Uterus (tissue), 4 donors: ENCODE measurements around the gene DAB2. TPM values are rescaled to one million over a fixed set of nuclear protein-coding genes. Genes with fewer than 3 reads are reported as not detected.

Experiments
- DNase-seq, 2 donors: peaks; one replicate each; pipeline ENCODE4 v3.0.0-alpha.2; 2019 to 2020
- H3K27ac ChIP-seq, 2 donors: fragments of 200-600 bp; sonication (generic); 1 replicate in 1 of 2; 2 replicates in 1 of 2; pipeline ENCODE4 v1.5.1; 2016 to 2018
- H3K27me3 ChIP-seq, 2 donors: fragments of 200-600 bp; sonication (generic); one replicate each; pipeline ENCODE4 v1.5.1; 2018 to 2019; ENCODE audit warnings: control low read depth in 1 of 2
- H3K36me3 ChIP-seq, 2 donors: fragments of 200-600 bp; sonication (generic); one replicate each; pipeline ENCODE4 v1.5.1; 2019; ENCODE audit warnings: control low read depth in 1 of 2
- H3K4me1 ChIP-seq, 2 donors: fragments of 200-600 bp; sonication (generic); one replicate each; pipeline ENCODE4 v1.5.1; 2018 to 2019; ENCODE audit warnings: control low read depth in 1 of 2
- H3K4me3 ChIP-seq, 2 donors: fragments of 200-600 bp; sonication (generic); 1 replicate in 1 of 2; 2 replicates in 1 of 2; pipeline ENCODE4 v1.5.1; 2018 to 2019; ENCODE audit warnings: mild to moderate bottlenecking in 1 of 2
- H3K9me3 ChIP-seq, 2 donors: fragments of 200-600 bp; sonication (generic); one replicate each; pipeline ENCODE4 v1.5.1; 2019; ENCODE audit warnings: control low read depth in 1 of 2
- POLR2A ChIP-seq, 2 donors: fragments of 450-650 bp; IDR thresholded peaks; one replicate each; pipeline ENCODE4 v1.6.1; 2016; ENCODE audit warnings: antibody characterized with exemption in 2 of 2, mild to moderate bottlenecking in 1 of 2, moderate library complexity in 1 of 2
- intact Hi-C: fragments of 100-400 bp; cut with DNase I; formaldehyde crosslinking; loops from one replicate; pipeline ENCODE4 v1.15.1; 2023; ENCODE audit warnings: low total_unique reads
- total RNA-seq, 4 donors: library from RNA; depleted of rRNA in 3 of 4; stranded (reverse); fragments of >200 nt in 3 of 4; gene quantifications; one replicate each; pipeline versions ENCODE4 v1.1.0 to v1.2.4, GENCODE V29; 2014 to 2023
- TF ChIP-seq, protein P1 (sequence below), 4 experiments: fragments of 200-600 bp in 2 of 4; fragments of 450-650 bp in 2 of 4; sonication (generic) in 2 of 4; IDR thresholded peaks; one replicate each; pipeline ENCODE4 v1.5.1; 2016 to 2019; ENCODE audit warnings: antibody characterized with exemption in 4 of 4, mild to moderate bottlenecking in 2 of 4, moderate library complexity in 1 of 4
- donor health status: DM: yes; HTN: yes; CAD: no.

The DAB2 gene
- total RNA-seq, 4 donors from 2014 or later, result 23.1 to 80.1 (median 56.7) TPM

DNA sequence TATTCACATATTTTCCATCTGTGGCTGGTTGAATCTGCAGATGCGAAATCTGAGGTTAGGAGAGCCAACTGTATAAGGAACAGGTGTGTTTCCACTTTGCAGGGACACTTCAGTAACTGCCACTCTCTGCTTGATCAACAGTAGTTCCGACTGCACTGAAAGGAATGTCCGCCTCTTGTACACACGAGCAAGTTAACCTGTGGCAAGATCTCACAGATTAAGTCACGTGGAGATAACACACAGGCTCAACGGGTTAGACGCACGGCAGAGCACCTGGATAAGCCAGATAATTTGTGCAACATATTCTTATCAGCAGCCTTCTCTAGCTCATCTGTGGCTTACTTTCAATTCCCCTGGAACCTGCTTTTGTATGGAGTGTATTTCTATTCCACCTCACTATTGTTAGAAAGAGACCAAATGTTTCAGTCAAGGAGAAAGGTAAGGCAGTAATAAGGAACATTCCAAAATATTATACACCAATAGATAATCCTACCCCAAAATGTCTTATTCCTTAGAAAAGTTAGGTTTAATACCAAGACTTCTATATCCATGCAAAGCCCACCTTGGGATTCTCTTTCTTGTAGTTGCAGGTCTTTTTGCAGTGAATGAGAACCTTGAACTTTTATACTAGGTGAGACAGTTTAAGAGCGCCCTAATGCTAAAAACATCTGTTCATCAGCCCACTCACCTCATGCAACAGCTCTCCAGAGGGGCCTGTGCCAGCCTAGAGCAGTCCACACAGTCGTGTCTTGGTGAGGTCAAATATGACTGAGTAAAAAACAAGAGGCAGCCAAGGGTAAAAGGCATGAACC is 54.0 kb downstream of the DAB2 start:
- H3K27me3 ChIP-seq, result no peaks in the 10 kb centered on the region
- no peaks in the 10 kb centered on the region for H3K9me3 ChIP-seq
- intact Hi-C loops, result no loop called here
- DNase-seq, result no peak
- no peaks in the 10 kb centered on the region for H3K4me1 ChIP-seq
- no peak overlapping the region for H3K4me3 ChIP-seq
- no peak overlapping the region for H3K27ac ChIP-seq
- TF ChIP-seq, protein P1, sequence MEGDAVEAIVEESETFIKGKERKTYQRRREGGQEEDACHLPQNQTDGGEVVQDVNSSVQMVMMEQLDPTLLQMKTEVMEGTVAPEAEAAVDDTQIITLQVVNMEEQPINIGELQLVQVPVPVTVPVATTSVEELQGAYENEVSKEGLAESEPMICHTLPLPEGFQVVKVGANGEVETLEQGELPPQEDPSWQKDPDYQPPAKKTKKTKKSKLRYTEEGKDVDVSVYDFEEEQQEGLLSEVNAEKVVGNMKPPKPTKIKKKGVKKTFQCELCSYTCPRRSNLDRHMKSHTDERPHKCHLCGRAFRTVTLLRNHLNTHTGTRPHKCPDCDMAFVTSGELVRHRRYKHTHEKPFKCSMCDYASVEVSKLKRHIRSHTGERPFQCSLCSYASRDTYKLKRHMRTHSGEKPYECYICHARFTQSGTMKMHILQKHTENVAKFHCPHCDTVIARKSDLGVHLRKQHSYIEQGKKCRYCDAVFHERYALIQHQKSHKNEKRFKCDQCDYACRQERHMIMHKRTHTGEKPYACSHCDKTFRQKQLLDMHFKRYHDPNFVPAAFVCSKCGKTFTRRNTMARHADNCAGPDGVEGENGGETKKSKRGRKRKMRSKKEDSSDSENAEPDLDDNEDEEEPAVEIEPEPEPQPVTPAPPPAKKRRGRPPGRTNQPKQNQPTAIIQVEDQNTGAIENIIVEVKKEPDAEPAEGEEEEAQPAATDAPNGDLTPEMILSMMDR (IDR thresholded peaks at IDR 0.05), result no peak
- TF ChIP-seq POLR2A (IDR thresholded peaks at IDR 0.05), result no peak
- no peaks in the 10 kb centered on the region for H3K36me3 ChIP-seq

DNA sequence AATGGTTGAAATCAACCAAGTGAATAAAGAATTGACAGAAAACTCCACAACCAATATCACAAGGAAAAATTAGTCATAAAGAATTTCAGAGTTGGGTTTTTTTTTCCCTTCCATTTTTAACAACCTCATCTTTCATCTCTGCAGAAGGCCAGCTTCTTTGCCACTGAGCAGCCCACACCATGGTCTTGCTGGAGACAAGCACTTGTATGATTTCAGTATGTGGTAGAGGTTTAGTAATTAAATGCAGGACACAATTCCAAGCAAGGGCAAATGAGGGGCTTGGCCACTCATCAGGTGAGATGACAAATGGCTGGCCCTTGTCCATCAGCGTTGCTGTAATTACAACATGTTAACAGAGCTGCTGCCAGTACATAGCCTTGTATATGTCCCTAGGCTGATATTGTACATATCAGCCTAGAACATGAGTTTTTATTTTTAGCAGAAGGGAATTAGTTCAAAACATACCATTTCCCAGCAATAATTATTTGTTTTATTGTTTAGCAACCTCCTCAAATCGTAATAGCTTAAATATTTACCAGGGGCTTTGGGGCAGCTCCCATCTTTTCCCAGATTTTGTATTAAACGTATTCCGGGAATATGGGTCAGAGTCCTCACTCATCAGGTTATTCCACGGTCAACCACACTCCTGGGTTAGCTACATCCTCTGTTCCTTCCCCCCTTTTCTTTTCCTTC is 55.5 kb downstream of the DAB2 start:
- Histone ChIP-seq H3K4me1 (no peaks in the 10 kb centered on the region), H3K4me3 (no peak overlapping the region), H3K36me3 (no peaks in the 10 kb centered on the region), H3K27me3 (no peaks in the 10 kb centered on the region), H3K27ac (no peak overlapping the region), H3K9me3 (no peaks in the 10 kb centered on the region)
- intact Hi-C loops, result no loop called here
- TF ChIP-seq POLR2A (IDR thresholded peaks at IDR 0.05), result no peak
- TF ChIP-seq, protein P1 (IDR thresholded peaks at IDR 0.05), result no peak
- no peak for DNase-seq

DNA sequence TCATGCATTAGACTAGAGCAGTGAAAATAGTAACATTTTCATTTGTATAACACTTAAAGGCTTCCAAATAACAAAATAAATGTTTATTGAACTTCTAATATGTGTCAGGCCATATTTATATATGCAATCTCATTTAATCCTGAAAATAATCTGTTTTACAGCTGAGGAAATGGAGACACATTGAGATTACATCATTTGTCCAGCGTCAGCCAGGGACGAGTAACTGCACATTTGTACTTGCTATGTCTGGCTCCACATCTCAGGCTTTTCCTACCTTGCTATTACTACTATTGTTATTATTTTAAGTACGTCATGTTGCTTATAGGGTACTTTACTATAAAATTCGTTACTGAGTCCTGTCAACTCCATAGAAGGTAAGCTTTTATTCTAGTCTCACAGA is 56.7 kb downstream of the DAB2 start:
- no peak for DNase-seq

DNA sequence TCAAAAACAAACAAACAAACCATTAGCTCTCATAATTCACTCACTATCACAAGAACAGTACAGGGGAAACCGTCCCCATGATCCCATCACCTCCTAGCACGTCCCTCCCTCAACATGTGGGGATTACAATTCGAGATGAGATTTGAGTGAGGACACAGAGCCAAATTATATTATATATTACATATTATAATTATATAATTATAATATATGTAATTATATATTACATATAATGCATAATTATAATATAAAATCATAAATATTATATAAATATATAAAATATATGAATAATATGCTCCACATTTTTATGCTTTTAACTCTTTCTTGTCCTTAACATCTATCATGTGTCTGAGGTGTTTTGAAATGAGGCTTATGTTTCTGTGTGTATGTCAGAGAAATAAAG is 57.1 kb downstream of the DAB2 start:
- H3K36me3 ChIP-seq, result no peaks in the 10 kb centered on the region
- no peaks in the 10 kb centered on the region for H3K27me3 ChIP-seq
- DNase-seq, result no peak
- H3K9me3 ChIP-seq, result no peaks in the 10 kb centered on the region
- H3K4me1 ChIP-seq, result no peaks in the 10 kb centered on the region
- intact Hi-C loops, result no loop called here
- TF ChIP-seq, protein P1 (IDR thresholded peaks at IDR 0.05), result no peak
- no peak for TF ChIP-seq POLR2A (IDR thresholded peaks at IDR 0.05)
- no peak overlapping the region for H3K4me3 ChIP-seq
- H3K27ac ChIP-seq, result no peak overlapping the region

More for the DNA sequence above, 56.7 kb downstream of the DAB2 start:
- intact Hi-C loops, result no loop called here
- TF ChIP-seq, protein P1 (IDR thresholded peaks at IDR 0.05), result no peak
- TF ChIP-seq POLR2A (IDR thresholded peaks at IDR 0.05), result no peak
- Histone ChIP-seq H3K9me3 (no peaks in the 10 kb centered on the region), H3K36me3 (no peaks in the 10 kb centered on the region), H3K4me3 (no peak overlapping the region), H3K27me3 (no peaks in the 10 kb centered on the region), H3K27ac (no peak overlapping the region), H3K4me1 (no peaks in the 10 kb centered on the region)

DNA sequence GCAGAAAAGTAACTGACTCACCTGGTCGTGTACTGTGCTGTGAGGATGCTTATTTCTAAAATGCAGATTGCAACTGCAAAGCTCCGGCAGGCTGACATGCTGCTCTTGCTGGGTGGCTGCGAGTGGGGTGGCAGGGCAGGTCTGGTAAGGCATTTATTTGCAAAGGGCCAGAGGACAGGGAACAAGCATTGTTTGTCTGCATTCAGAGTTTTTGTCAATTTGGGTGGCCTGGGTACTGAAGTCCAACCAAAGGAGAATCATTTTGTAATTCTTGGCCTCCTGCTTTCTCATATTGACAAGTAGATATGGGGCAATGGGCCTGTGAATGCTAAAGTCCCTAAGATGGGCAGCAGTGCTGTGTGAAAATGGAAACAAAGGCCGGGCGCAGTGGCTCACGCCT is 60.4 kb downstream of the DAB2 start, which contains the start of gene C9:
TSS of gene C9 (minus strand) at position 129 of the 400 bp plus-strand sequence. CDS start at position 98, 31 bp downstream.
- no peak for DNase-seq
- intact Hi-C loops, result no loop called here
- H3K27ac ChIP-seq, result no peak within 1 kb of the TSS

More for the DNA sequence above, 60.4 kb downstream of the DAB2 start, which contains the start of gene C9:
- H3K4me1 ChIP-seq, result no peaks in the 10 kb centered on the region
- H3K36me3 ChIP-seq, result no peaks in the 10 kb centered on the region
- H3K4me3 ChIP-seq, result no peak within 1 kb of the TSS
- H3K9me3 ChIP-seq, result no peaks in the 10 kb centered on the region
- H3K27me3 ChIP-seq, result no peaks in the 10 kb centered on the region
- TF ChIP-seq, protein P1 (IDR thresholded peaks at IDR 0.05), result no peak
- TF ChIP-seq POLR2A (IDR thresholded peaks at IDR 0.05), result no peak
